Colonic mucosa (tissue), 4 donors: ENCODE measurements around the gene RFC2. TPM values are rescaled to one million over a fixed set of nuclear protein-coding genes. Genes with fewer than 3 reads are reported as not detected.

Source experiments
- DNase-seq: peaks from one replicate; pipeline ENCODE4 v3.0.0-alpha.2; 2020
- H3K27ac ChIP-seq: fragments of 200-600 bp; one replicate; pipeline ENCODE4 v1.8.0; 2021
- H3K27me3 ChIP-seq: fragments of 200-600 bp; one replicate; pipeline ENCODE4 v1.8.0; 2021
- H3K36me3 ChIP-seq: fragments of 200-600 bp; one replicate; pipeline ENCODE4 v1.8.0; 2021
- H3K4me1 ChIP-seq: fragments of 200-600 bp; one replicate; pipeline ENCODE4 v1.8.0; 2021; ENCODE audit warnings: mild to moderate bottlenecking
- H3K4me3 ChIP-seq: fragments of 200-600 bp; one replicate; pipeline ENCODE4 v1.8.0; 2021
- H3K9ac ChIP-seq, 2 donors: one replicate each; pipeline ENCODE4 v1.7.0; 2013; ENCODE audit warnings: control low read depth in 2 of 2, low read depth in 2 of 2, low read length in 2 of 2
- H3K9me3 ChIP-seq: fragments of 200-600 bp; one replicate; pipeline ENCODE4 v1.8.0; 2021
- intact Hi-C: fragments of 100-400 bp; cut with DNase I; formaldehyde crosslinking; loops from one replicate; pipeline ENCODE4 v1.14.1; 2022
- total RNA-seq, 2 donors: library from RNA; stranded (reverse); fragmentation: NEBNext Ultra II Directional in 1 of 2; extraction: Animal tissue kit (Norgen Biotek cat#: 25700) in 1 of 2; gene quantifications; one replicate each; pipeline ENCODE4 v1.2.1, GENCODE V29; 2021
- TF ChIP-seq, protein P1 (sequence below): fragments of 200-600 bp; IDR thresholded peaks from one replicate; pipeline ENCODE4 v1.8.0; 2022; ENCODE audit warnings: antibody characterized with exemption, mild to moderate bottlenecking
- donor health status: healthy.
- donor health status: DM: no; HTN: no; CAD: no.
- donor health status: DM: no; HTN: no; CAD: no.

Gene RFC2
- total RNA-seq, 2 donors from 2014 or later, result 18.5 to 43.8 TPM

DNA sequence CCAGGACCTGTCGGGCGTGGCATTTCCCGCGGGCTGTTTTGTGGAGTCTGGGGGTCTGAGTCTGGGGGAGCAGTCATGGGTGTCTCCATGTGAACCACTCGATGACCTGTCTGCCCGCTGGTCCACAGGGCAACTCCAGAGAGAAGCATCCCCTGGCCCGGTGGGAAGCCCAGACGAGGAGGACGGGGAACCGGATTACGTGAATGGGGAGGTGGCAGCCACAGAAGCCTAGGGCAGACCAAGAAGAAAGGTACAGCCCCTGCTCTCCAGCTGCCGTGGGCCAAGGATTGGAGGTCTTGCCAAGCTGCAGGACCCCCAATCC lies 29.7 kb downstream of the RFC2 start:
- Histone ChIP-seq H3K27me3 (no peaks in the 10 kb centered on the region), H3K27ac (no peak overlapping the region), H3K4me1 (no peaks in the 10 kb centered on the region), H3K4me3 (no peak overlapping the region), H3K9me3 (no peaks in the 10 kb centered on the region), H3K9ac (no peak overlapping the region), H3K36me3 (no peaks in the 10 kb centered on the region)
- TF ChIP-seq, protein P1, sequence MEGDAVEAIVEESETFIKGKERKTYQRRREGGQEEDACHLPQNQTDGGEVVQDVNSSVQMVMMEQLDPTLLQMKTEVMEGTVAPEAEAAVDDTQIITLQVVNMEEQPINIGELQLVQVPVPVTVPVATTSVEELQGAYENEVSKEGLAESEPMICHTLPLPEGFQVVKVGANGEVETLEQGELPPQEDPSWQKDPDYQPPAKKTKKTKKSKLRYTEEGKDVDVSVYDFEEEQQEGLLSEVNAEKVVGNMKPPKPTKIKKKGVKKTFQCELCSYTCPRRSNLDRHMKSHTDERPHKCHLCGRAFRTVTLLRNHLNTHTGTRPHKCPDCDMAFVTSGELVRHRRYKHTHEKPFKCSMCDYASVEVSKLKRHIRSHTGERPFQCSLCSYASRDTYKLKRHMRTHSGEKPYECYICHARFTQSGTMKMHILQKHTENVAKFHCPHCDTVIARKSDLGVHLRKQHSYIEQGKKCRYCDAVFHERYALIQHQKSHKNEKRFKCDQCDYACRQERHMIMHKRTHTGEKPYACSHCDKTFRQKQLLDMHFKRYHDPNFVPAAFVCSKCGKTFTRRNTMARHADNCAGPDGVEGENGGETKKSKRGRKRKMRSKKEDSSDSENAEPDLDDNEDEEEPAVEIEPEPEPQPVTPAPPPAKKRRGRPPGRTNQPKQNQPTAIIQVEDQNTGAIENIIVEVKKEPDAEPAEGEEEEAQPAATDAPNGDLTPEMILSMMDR, result no peak
- no peak for DNase-seq
- intact Hi-C loops, result no loop called here

DNA sequence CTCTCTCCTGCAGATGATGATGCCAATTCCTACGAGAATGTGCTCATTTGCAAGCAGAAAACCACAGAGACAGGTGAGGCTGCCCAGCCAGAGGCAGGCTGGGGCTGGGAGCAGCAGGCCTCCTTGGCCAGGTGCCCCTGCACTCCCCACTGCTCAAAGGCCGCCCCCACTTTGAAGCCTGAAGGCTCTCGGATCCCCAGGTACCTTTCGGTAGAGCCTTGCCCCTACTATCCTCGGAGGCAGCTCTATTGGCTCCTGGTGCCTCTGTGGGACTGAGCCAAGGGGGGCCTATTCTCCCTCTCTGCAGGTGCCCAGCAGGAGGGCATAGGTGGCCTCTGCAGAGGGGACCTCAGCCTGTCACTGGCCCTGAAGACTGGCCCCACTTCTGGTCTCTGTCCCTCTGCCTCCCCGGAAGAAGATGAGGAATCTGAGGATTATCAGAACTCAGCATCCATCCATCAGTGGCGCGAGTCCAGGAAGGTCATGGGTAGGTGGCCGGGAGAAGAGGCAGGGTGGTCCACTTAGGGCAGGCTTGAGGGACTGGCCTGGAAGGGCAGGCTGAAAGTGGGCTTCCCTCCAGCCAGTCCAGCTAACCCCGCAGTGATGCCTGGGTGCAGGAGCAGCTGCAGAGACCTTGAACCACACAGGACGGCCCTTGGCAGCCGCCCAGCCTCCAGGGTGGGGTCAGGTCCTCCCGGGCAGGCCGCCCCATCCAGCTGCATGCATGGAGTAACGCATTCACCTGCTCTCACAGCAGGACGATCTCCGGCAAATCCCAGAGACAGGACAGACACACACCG lies 30.3 kb downstream of the RFC2 start:
- H3K4me3 ChIP-seq, result no peak overlapping the region
- H3K4me1 ChIP-seq, result no peaks in the 10 kb centered on the region
- H3K9ac ChIP-seq, result peak overlapping the region in 1 of 2 donors; percentile 24
- H3K27me3 ChIP-seq, result no peaks in the 10 kb centered on the region
- TF ChIP-seq, protein P1, result no peak
- H3K36me3 ChIP-seq, result no peaks in the 10 kb centered on the region
- intact Hi-C loops, result no loop called here
- H3K27ac ChIP-seq, result no peak overlapping the region
- DNase-seq, result peak; percentile 56
- H3K9me3 ChIP-seq, result no peaks in the 10 kb centered on the region

DNA sequence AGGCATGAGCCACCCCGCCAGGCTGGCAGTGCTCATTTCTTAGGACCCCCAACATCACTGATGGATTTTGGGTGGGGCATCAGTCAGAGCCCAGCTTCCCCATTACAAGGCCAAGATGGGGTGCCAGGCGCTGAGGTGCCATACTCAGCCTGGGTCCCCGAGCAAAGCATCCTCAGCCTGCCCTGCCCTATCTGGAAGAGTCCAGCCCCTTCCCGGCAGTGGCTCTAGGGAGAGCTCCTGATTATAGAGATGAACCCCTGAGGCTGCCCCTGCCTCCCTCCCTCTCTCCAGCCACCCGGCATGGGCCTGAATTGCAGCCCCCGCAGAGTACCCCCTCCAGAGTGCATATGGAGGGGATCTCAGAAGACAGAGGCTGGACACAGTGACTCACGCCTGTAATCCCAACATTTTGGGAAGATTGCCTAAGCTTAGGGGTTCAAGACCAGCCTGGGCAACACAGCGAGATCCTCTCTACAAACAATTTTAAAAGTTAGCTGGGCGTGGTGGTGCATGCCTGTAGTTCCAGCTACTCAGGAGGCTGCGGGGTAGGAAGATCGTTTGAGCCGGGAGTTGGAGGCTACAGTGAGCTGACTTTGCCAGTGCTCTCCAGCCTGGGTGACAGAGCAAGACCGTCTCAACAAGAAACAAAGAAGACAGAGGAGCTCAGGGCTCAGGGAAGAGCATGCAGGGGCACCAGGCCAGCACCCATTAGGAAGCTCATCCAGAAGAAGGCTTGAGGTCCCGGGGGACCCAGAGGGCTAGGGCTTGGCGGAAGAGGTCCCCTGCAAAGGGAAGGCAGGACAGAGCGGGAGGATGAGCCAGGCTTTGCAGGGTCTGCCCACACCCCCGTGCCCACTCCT lies 31.1 kb downstream of the RFC2 start:
- DNase-seq, result no peak
- H3K9me3 ChIP-seq, result no peaks in the 10 kb centered on the region
- no peak overlapping the region for H3K9ac ChIP-seq
- no peaks in the 10 kb centered on the region for H3K27me3 ChIP-seq
- H3K27ac ChIP-seq, result no peak overlapping the region
- H3K4me3 ChIP-seq, result no peak overlapping the region
- TF ChIP-seq, protein P1, result no peak
- H3K4me1 ChIP-seq, result no peaks in the 10 kb centered on the region
- intact Hi-C loops, result no loop called here
- H3K36me3 ChIP-seq, result no peaks in the 10 kb centered on the region

DNA sequence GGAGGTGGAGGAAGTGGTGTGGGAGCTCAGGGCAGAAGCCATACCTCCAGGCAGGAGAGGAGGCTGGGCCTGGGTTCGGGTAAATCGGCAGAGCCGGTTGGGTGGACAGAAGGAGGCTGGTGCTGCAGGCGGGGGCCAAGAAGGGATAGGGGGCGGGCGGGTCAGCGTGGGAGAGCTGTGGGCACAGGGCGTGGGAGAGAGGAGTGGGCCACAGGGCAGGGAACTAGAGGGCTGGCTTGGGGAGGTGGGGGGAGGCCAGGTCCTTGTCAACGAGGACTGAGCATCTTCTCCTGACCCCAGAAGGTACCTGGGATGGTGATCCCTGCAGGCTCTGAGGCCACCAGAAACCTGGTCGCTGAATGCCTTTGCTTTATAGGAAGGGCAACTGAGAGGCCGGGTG lies 32.5 kb downstream of the RFC2 start:
- Histone ChIP-seq H3K27ac (no peak overlapping the region), H3K4me1 (no peaks in the 10 kb centered on the region), H3K9me3 (no peaks in the 10 kb centered on the region), H3K4me3 (no peak overlapping the region), H3K36me3 (no peaks in the 10 kb centered on the region), H3K27me3 (no peaks in the 10 kb centered on the region), H3K9ac (no peak overlapping the region)
- TF ChIP-seq, protein P1, result no peak
- intact Hi-C loops, result no loop called here
- no peak for DNase-seq

DNA sequence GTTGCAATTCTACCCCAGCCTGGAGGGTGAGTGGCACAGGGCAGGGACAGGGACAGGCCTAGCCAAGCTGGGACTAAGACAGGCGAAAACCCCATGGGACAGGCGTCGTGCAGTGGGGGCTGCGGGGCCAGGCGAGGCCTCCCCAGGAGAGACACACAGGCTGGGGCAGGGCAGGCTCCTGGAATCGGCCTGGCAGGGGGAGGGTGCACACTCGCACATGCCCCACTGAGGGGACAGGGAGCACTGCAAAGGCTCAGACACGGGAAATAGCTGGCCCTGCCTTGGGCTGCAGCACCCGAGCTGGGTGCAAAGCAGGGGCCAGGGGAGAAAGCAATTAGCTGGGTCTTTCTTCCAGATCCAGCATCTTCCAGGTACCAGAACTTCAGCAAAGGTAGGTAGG lies 34.0 kb downstream of the RFC2 start:
- DNase-seq, result no peak
- Histone ChIP-seq H3K27me3 (no peaks in the 10 kb centered on the region), H3K9ac (no peak overlapping the region), H3K9me3 (no peaks in the 10 kb centered on the region), H3K36me3 (no peaks in the 10 kb centered on the region), H3K4me3 (no peak overlapping the region), H3K27ac (no peak overlapping the region), H3K4me1 (no peaks in the 10 kb centered on the region)
- TF ChIP-seq, protein P1, result no peak
- intact Hi-C loops, result no loop called here
